Measurements from ENCODE around the gene SETD1B.
"Not testable (repeated sequence)": the region's sequence is repeated elsewhere in the genome, so short reads cannot be mapped to it uniquely, and the experiment has no call there.

SETD1B gene

DNA sequence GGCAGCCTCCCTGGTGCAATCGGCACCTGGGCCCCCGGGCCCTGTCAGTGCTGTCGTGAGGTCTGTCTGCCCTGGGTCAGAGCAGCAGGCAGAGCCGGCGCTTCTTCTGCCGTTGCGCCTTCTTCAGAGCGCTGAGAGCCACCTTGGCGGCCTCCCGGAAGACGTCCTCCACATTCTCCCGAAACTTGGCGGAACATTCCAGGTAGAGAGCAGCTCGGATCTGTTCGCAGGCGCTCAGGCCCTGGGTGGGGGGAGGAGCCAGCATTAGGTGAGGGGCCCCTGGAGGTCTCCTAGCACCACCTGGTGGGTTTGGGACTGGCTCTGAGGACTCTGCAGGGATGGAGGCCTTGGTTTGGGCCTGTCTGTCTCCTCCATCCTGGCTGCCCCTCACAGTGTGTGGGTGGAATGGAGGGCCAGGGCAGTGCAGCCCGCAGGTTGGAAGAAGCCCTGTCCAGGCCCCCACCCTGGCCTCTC is 24.4 kb upstream of the SETD1B start:
- DNase-seq (ENCODE audit: low spot score) = no peak

GRCh38 chr12:121780429-121780828 is 23.4 kb upstream of the SETD1B start:
- no peak for DNase-seq (ENCODE audit: low spot score)

DNA sequence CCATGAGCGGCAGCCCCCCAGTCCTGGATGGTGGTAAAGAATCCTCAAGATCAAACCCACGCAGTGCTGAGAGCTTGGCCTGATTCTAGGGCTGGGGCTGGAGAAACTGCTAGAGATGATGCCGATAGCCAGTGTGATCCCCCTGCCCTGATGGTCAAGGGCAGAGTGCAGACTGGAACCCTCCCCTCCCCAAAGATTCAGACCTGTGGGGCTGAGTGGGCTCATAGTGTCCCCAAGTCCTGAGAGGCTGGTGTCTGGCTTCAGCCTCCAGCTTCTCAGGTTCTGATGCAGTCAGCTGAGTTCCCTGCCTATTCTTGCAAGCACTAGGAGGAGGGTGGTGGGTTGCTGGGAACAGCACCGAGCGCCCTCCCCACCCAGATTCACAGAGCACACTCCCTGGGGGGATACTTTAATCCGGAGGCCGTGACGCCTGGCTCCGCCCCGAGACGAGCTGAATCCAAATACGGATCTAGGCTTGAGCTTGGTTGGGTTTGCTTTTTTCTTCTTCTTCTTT is 22.3 kb upstream of the SETD1B start:
- DNase-seq (ENCODE audit: low spot score) = no peak

GRCh38 chr12:121781998-121782979 is 21.5 kb upstream of the SETD1B start:
- no peak for DNase-seq (ENCODE audit: low spot score)

DNA sequence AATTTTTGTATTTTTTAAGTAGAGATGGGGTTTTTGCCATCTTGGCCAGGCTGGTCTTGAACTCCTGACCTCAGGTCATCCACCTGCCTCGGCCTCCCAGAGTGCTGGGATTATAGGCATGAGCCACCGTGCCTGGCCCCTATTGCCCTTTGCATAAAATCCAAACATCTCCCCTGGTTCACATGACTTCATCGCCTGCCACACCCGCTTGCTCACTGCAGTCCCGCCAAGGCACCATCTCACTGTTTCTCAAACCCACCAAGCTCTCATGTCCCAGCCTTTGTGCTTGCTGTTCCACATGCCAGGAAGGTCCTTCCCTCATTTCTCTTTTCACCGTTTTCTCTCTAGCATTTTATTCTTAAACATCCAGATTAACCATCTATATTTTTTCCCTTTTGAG is 20.0 kb upstream of the SETD1B start:
- no peak for DNase-seq (ENCODE audit: low spot score)

GRCh38 chr12:121784460-121784859 is 19.3 kb upstream of the SETD1B start:
- no peak for DNase-seq (ENCODE audit: low spot score)

- no peak for DNase-seq (ENCODE audit: low spot score)
These were observed 17.4 kb upstream of the SETD1B start for GRCh38 chr12:121786440-121786825.

DNA sequence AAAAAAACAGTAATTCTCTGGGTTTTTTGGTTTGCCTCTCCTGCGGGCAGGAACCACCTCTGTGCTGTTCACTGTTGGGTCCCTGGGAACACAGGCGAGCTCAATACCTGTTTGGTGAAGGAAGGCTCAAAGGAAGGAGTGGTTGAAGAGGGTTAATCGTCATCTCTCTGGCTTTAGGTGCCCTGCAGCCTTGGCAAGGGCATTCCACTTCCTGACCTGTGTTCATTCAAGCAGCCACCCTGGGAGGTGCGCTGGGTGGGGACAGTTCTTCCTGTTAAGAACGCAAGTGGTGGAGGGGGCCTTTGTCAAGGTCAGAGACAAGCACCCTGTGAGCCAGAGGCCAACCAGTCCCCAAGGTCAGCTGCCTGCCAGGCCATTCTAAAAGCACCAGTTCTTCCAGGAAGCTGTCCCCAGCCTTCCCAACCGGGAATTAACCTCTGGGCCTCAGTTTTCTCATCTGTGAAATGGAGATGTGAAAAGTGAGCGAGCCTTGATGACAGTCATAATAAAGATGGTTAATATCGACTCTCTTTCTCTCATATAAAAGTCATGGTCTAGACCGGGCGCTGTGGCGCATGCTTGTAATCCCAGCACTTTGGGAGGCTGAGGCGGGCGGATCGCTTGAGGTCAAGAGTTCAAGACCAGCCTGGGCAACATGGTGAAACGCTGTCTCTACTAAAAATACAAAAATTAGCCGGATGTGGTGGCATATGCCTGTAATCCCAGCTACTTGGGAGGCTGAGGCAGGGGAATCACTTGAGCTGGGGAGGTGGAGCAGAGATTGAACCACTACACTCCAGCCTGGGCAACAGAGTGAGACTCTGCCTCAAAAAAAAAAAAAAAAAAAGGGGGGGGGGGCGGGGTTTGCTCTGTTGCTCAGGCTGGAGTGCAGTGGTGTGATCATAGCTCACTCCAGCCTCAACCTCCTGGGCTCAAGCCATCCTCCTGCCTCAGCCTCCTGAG is 16.5 kb upstream of the SETD1B start:
- DNase-seq (ENCODE audit: low spot score) = no peak

GRCh38 chr12:121788176-121788818 is 15.5 kb upstream of the SETD1B start:
- no peak for DNase-seq (ENCODE audit: low spot score)

DNA sequence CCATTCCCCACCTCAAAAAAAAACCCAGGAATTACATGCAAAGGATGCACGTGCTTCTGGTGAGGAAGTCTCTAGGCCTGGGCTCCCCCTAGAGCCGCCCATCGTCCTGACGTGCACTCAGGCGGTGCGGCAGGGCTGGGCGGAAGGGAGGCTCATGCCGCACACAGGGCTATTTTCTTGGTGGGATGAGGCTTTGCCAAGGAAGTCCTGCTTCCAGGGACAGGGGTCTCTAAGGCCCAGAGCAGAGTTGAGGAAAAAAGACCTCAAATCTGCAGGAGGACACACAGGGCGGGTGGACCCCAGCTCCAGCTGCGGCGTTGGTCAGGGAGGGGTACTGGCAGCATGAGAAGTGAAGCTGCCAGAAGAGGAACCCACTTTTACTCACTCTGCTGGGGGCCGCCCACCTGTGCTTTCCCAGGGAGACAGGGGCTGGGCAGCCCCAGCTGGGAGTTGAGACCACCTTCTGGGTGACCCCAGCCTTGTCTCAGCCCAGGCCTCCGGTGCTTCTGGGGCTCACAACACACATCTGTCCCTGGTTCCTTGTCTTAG is 14.5 kb upstream of the SETD1B start:
- no peak for DNase-seq (ENCODE audit: low spot score)

GRCh38 chr12:121789800-121790728 is 13.7 kb upstream of the SETD1B start:
- DNase-seq (ENCODE audit: low spot score) = no peak

DNA sequence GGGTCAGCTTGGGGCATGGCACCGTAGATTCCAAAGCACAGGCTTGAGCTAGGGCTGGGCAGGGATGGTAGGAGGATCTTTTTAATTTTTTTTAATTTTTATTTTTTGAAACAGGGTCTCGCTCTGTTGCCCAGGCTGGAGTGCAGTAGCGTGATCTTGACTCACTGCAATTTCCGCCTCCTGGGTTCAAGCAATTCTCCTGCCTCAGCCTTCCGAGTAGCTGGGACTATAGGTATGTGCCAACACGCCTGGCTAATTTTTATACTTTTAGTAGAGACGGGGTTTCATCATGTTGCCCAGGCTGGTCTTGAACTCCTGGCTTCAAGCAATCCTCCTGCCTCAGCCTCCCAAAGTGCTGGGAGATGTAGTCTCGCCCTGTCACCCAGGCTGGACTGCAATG is 13.0 kb upstream of the SETD1B start:
- not testable (repeated sequence) for DNase-seq (ENCODE audit: low spot score)

- no peak for DNase-seq (ENCODE audit: low spot score)
These were observed 11.9 kb upstream of the SETD1B start for GRCh38 chr12:121791671-121792551.

- DNase-seq (ENCODE audit: low spot score) = no peak
These were observed 11.0 kb upstream of the SETD1B start for GRCh38 chr12:121792607-121793439.

DNA sequence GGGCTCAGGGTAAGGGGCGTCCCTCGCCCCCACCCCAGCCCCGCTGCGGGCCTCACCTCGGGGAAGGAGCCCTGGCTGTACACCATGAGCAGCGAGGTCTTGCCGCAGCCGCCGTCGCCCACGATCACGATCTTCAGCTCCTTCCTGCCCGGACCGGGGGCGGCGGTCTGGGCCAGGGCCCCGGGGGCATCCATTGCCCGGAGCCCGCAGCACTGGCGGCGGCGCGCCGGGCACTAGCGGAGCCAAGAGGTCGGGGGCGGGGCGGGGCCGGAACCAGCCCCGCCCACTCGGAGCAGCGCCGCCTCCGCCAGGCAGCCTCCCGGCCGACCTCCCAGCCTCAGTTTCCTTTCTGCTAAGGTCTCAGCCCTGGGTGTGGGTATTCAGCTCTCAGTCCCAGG is 10.4 kb upstream of the SETD1B start, which contains the start of gene RHOF:
Gene RHOF (minus strand): TSS at position 249 of the 398 bp plus-strand sequence. CDS start 55 bp downstream, at position 194.
- DNase-seq (ENCODE audit: low spot score) = no peak

DNA sequence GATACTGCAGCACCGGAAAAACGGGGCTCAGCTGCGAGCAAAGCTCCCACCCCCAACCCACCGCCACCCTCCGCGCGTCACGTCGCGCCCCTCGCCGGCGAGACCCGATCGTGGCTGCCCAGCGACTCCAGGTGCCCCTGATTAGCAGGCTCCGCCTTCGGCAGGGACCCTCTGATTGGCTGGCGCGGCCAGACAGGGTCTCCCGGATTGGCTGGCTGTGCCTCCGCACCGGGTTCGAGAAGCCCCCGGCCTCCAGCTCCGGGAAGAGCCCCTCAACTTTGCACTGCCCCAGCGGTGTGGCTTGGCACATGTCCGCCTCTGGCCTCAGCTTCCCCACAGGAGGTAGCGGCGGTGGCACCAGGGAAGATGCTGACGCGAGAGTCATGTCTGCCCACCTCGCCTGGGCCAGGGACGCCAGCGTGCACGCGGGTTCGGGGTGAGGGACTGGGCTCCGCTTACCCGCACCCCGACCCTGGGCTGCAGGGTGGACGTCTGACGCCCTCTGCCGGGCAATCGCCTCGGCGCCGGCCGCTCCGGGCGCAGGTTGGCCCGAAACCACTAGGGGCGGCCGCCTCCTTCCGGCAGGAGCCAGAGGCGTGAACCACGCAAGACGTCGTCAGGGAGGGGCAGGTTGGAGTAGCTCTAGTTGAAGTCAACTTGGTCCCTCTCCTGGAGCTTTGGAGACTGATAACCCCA is 9.8 kb upstream of the SETD1B start:
- peak; percentile 84 for DNase-seq (ENCODE audit: low spot score)

- no peak for DNase-seq (ENCODE audit: low spot score)
These were observed 9.2 kb upstream of the SETD1B start for GRCh38 chr12:121794534-121795033.

All from SK-N-DZ (cell line).